Right lobe of liver (tissue), 6 donors: ENCODE measurements around the gene OAS3. TPM values are rescaled to one million over a fixed set of nuclear protein-coding genes. Genes with fewer than 3 reads are reported as not detected.

Experiments used
- ATAC-seq, 4 donors: fragments of 200-7000 bp; cut with Tn5 transposase; one replicate each; pipeline ENCODE4 v1.9.1; 2020; ENCODE audit warnings: mild to moderate bottlenecking in 4 of 4, moderate library complexity in 4 of 4
- DNase-seq, 3 donors: peaks; one replicate each; pipeline ENCODE4 v3.0.0-alpha.2; 2020
- H3K27ac ChIP-seq, 3 donors: fragments of 200-600 bp; one replicate each; pipeline ENCODE4 v1.8.0; 2022
- H3K27me3 ChIP-seq, 2 donors: fragments of 200-600 bp; one replicate each; pipeline ENCODE4 v1.8.0; 2022
- H3K36me3 ChIP-seq, 4 donors: fragments of 200-600 bp; sonication (generic) in 1 of 4; one replicate each; pipeline versions ENCODE4 v1.5.1 to v1.8.0; 2017 to 2022; ENCODE audit warnings: control low read depth in 1 of 4
- H3K4me1 ChIP-seq, 4 donors: fragments of 200-600 bp; sonication (generic) in 1 of 4; one replicate each; pipeline versions ENCODE4 v1.5.1 to v1.8.0; 2017 to 2022; ENCODE audit warnings: control low read depth in 1 of 4
- H3K4me3 ChIP-seq, 3 donors: fragments of 200-600 bp; one replicate each; pipeline ENCODE4 v1.8.0; 2022
- H3K9me3 ChIP-seq, 4 donors: fragments of 200-600 bp; sonication (generic) in 1 of 4; one replicate each; pipeline versions ENCODE4 v1.5.1 to v1.8.0; 2017 to 2022; ENCODE audit warnings: control low read depth in 1 of 4
- CTCF ChIP-seq, 4 donors: fragments of 200-600 bp in 3 of 4; fragments of 450-650 bp in 1 of 4; IDR thresholded peaks; one replicate each; pipeline versions ENCODE4 v1.5.1 to v1.8.0; 2016 to 2022; ENCODE audit warnings: antibody characterized with exemption in 4 of 4, mild to moderate bottlenecking in 2 of 4
- POLR2A ChIP-seq: fragments of 450-650 bp; IDR thresholded peaks from one replicate; pipeline ENCODE4 v1.6.1; 2017; ENCODE audit warnings: antibody characterized with exemption, mild to moderate bottlenecking
- WGBS: methylation state at CpG from one replicate; pipeline ENCODE4 v1.1.6; 2018; ENCODE audit warnings: low coverage, low lambda C conversion rate; ENCODE audit not compliant: insufficient coverage; ENCODE audit errors: missing lambda C conversion rate; 5-methylcytosine and 5-hydroxymethylcytosine counted together
- intact Hi-C, 2 donors: fragments of 100-400 bp; cut with DNase I; formaldehyde crosslinking; loops; one replicate each; pipeline versions ENCODE4 v1.11.2 to v1.14.1; 2022
- total RNA-seq, 6 experiments: library from RNA; depleted of rRNA in 2 of 6; stranded (reverse); fragments of >200 nt in 2 of 6; fragmentation: NEBNext Ultra II Directional in 3 of 6; extraction: Animal tissue kit (Norgen Biotek cat#: 25700) in 3 of 6; gene quantifications; one replicate each; pipeline versions ENCODE4 v1.1.0 to v1.2.4, GENCODE V29; 2016 to 2023
- donor health status: DM: no; HTN: yes; CAD: no.
- donor health status: DM: no; HTN: no; CAD: no.
- donor health status: DM: no; HTN: no; CAD: no.
- donor health status: DM: no; HTN: yes; CAD: no.
- donor health status: DM: no; HTN: yes; CAD: no.

OAS3 gene
- total RNA-seq, 6 experiments from 2014 or later: 4.4 to 10.2 (median 7.2) TPM

GRCh38 chr12:112939761-112940381, 1.6 kb downstream of the OAS3 start:
- ATAC-seq: no peak

GRCh38 chr12:112941528-112942335, 3.5 kb downstream of the OAS3 start:
- TF ChIP-seq POLR2A (no peak), CTCF (IDR thresholded peaks at IDR 0.05) (no peak)
- H3K36me3 ChIP-seq: no peaks in the 10 kb centered on the region
- intact Hi-C loops: no loop called here
- no peaks in the 10 kb centered on the region for H3K9me3 ChIP-seq
- no peak overlapping the region for H3K4me3 ChIP-seq
- H3K27ac ChIP-seq: no peak overlapping the region
- no peak for DNase-seq
- peaks cover 0 to 12% (median 3%) of the 10 kb centered on the region in 4 donors for H3K4me1 ChIP-seq
- ATAC-seq: no peak
- no peaks in the 10 kb centered on the region for H3K27me3 ChIP-seq
- WGBS: 83% methylated on average over 5 of the region's 16 CpGs

More at GRCh38 chr12:112939761-112940381, 1.6 kb downstream of the OAS3 start:
- intact Hi-C loops: no loop called here
- H3K9me3 ChIP-seq: no peaks in the 10 kb centered on the region
- no peak for DNase-seq
- 52% methylated on average over 7 of the region's 7 CpGs for WGBS
- H3K4me1 ChIP-seq: peaks cover 0 to 12% (median 3%) of the 10 kb centered on the region in 4 donors
- no peaks in the 10 kb centered on the region for H3K27me3 ChIP-seq
- H3K4me3 ChIP-seq: no peak overlapping the region
- no peaks in the 10 kb centered on the region for H3K36me3 ChIP-seq
- TF ChIP-seq POLR2A (no peak), CTCF (IDR thresholded peaks at IDR 0.05) (no peak)
- H3K27ac ChIP-seq: no peak overlapping the region

- no peak overlapping the region for H3K27ac ChIP-seq
- WGBS: no CpG with 5 or more reads among the region's 1 CpG
- no peaks in the 10 kb centered on the region for H3K36me3 ChIP-seq
- ATAC-seq (no peak), DNase-seq (no peak)
- peaks cover 0 to 12% (median 3%) of the 10 kb centered on the region in 4 donors for H3K4me1 ChIP-seq
- no peak for TF ChIP-seq POLR2A
- no peak for TF ChIP-seq CTCF (IDR thresholded peaks at IDR 0.05)
- H3K9me3 ChIP-seq: no peaks in the 10 kb centered on the region
- no peaks in the 10 kb centered on the region for H3K27me3 ChIP-seq
- H3K4me3 ChIP-seq: no peak overlapping the region
- intact Hi-C loops: no loop called here
These were observed 4.3 kb downstream of the OAS3 start for GRCh38 chr12:112942572-112942971.

- no peaks in the 10 kb centered on the region for H3K9me3 ChIP-seq
- no peak for ATAC-seq
- no peak for DNase-seq
- no peaks in the 10 kb centered on the region for H3K36me3 ChIP-seq
- TF ChIP-seq CTCF (IDR thresholded peaks at IDR 0.05) (no peak), POLR2A (no peak)
- 95% methylated on average over 12 of the region's 15 CpGs for WGBS
- H3K27ac ChIP-seq: no peak overlapping the region
- intact Hi-C loops: no loop called here
- no peaks in the 10 kb centered on the region for H3K27me3 ChIP-seq
- no peak overlapping the region for H3K4me3 ChIP-seq
- H3K4me1 ChIP-seq: peaks cover 0 to 6% (median 1%) of the 10 kb centered on the region in 4 donors
These were observed 5.9 kb downstream of the OAS3 start for GRCh38 chr12:112944024-112944690.
